Heart left ventricle (tissue), 16 donors: ENCODE results near the gene TSC22D1. TPM values are rescaled to one million over a fixed set of nuclear protein-coding genes. Genes with fewer than 3 reads are reported as not detected.
A peak's percentile ranks its signal among the peaks of the same experiment; 100 is the strongest.

ENCODE experiments used
- ATAC-seq, 4 donors: fragments of 200-7000 bp; cut with Tn5 transposase; one replicate each; pipeline ENCODE4 v1.9.1; 2020 to 2022; ENCODE audit warnings: moderate library complexity in 4 of 4, mild to moderate bottlenecking in 3 of 4, moderate number of reproducible peaks in 1 of 4
- DNase-seq, 5 donors: peaks; one replicate each; pipeline ENCODE4 v3.0.0-alpha.2; 2020
- H3K27ac ChIP-seq, 12 donors: fragments of 200-600 bp; sonication (generic) in 4 of 12; one replicate each; pipeline versions ENCODE4 v1.5.0 to v1.8.0; 2016 to 2022; ENCODE audit warnings: mild to moderate bottlenecking in 2 of 12
- H3K27me3 ChIP-seq, 9 donors: fragments of 200-600 bp; sonication (generic) in 2 of 9; one replicate each; pipeline versions ENCODE4 v1.5.1 to v1.8.0; 2016 to 2022; ENCODE audit warnings: mild to moderate bottlenecking in 3 of 9
- H3K36me3 ChIP-seq, 9 donors: fragments of 200-600 bp; sonication (generic) in 2 of 9; one replicate each; pipeline versions ENCODE4 v1.5.0 to v1.8.0; 2018 to 2022; ENCODE audit warnings: mild to moderate bottlenecking in 2 of 9
- H3K4me1 ChIP-seq, 12 donors: fragments of 200-600 bp; sonication (generic) in 4 of 12; one replicate each; pipeline versions ENCODE4 v1.5.0 to v1.8.0; 2016 to 2022; ENCODE audit warnings: mild to moderate bottlenecking in 3 of 12
- H3K4me3 ChIP-seq, 12 donors: fragments of 200-600 bp; sonication (generic) in 4 of 12; one replicate each; pipeline versions ENCODE4 v1.5.0 to v1.8.0; 2017 to 2022; ENCODE audit warnings: mild to moderate bottlenecking in 9 of 12, moderate library complexity in 4 of 12
- H3K9me3 ChIP-seq, 12 donors: fragments of 200-600 bp; sonication (generic) in 4 of 12; one replicate each; pipeline versions ENCODE4 v1.5.0 to v1.8.0; 2016 to 2022; ENCODE audit warnings: mild to moderate bottlenecking in 1 of 12
- CTCF ChIP-seq, 12 donors: fragments of 200-600 bp; sonication (generic) in 4 of 12; IDR thresholded peaks; one replicate each; pipeline versions ENCODE4 v1.5.0 to v1.8.0; 2018 to 2022; ENCODE audit warnings: antibody characterized with exemption in 12 of 12, mild to moderate bottlenecking in 5 of 12
- POLR2A ChIP-seq, 2 donors: fragments of 450-650 bp; IDR thresholded peaks; one replicate each; pipeline ENCODE4 v1.6.1; 2017; ENCODE audit warnings: antibody characterized with exemption in 2 of 2, mild to moderate bottlenecking in 2 of 2, moderate library complexity in 2 of 2
- WGBS, 4 donors: extraction: QIAGEN DNeasy Blood & Tissue Kit in 2 of 4; methylation state at CpG; one replicate each; pipeline versions ENCODE4 v1.1.5 to v1.1.7; 2013 to 2018; 5-methylcytosine and 5-hydroxymethylcytosine counted together
- intact Hi-C, 10 donors: fragments of 100-400 bp; cut with DNase I; formaldehyde crosslinking; loops; one replicate each; pipeline versions ENCODE4 v1.11.1 to v1.14.2; 2022
- polyA plus RNA-seq, 2 donors: library from polyadenylated mRNA; stranded (reverse); fragments of 200-250 nt; gene quantifications; one replicate each; pipeline ENCODE4 v1.2.3, GENCODE V29; 2013
- total RNA-seq, 9 donors: library from RNA; depleted of rRNA in 2 of 9; stranded (reverse); fragments of >200 nt in 2 of 9; fragmentation: NEBNext Ultra II Directional in 3 of 9; extraction: Animal tissue kit (Norgen Biotek cat#: 25700) in 3 of 9; gene quantifications; one replicate each; pipeline versions ENCODE4 v1.1.0 to v1.2.4, GENCODE V29; 2016 to 2023
- donor health status: ischemic (EF 13 %, LVEDD 7.1; RV severe dilation, severe dysfunction).
- donor health status: healthy with polysubstance abuse.
- donor health status: DM: no; HTN: yes; CAD: no.
- donor health status: DM: no; HTN: no; CAD: no.
- donor health status: ischemic (EF 25% LVEDD 6.9; RV normal size, moderate dysfunction).
- donor health status: ischemic (EF 25% LVEDD 5.7; RV mildly dilated, moderate dysfunction).
- donor health status: healthy.
- donor health status: DM: yes; HTN: yes; CAD: no.
- donor health status: ischemic (EF 35%, LVEDD 5.7; RV mildly dilated, moderate dysfunction).
- donor health status: nonischemic (EF 11% LVEDD 7.7; RV severe dilation, severe dysfunction).
- donor health status: DM: yes; HTN: yes; CAD: no.
- donor health status: PGD.
- donor health status: ischemic (EF 29% LVEDD 5.4; RV normal size, mild dysfunction).
- donor health status: nonischemic (EF 23%, LVEDD 6.1; RV moderate dilation, normal function).

TSC22D1 gene
- total and polyA plus RNA-seq, 11 donors, result 61.0 to 166 (median 125) TPM

DNA sequence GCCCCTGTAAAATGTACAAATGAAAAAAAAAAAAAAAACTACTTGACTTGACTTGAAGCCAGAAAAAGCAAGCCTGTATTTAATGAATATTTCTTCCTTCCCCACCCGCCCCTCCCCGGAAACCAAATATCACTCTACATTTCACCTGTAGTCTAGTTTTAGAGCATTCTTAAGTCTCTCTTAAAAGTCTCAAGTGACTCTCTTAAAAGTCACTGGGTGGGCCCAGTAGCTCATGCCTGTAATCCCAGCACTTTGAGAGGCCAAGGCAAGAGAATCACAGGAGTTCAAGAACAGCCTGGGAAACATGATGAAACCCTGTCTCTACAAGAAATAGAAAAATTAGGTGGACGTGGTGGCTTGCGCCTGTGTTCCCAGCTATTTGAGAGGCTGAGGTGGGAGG lies 72.0 kb downstream of the TSC22D1 start:
- 70 to 86% (median 78%) methylated on average over 4 of the region's 4 CpGs for WGBS, 4 donors
- no peak for DNase-seq
- intact Hi-C loops, result loop anchor here in 1 of 10 donors (10.0 kb wide), 1 partner anchor 51 kb away; no protein-coding TSS in a partner anchor
- H3K9me3 ChIP-seq, result no peaks in the 10 kb centered on the region
- no peak for TF ChIP-seq CTCF (IDR thresholded peaks at IDR 0.05)
- TF ChIP-seq POLR2A (IDR thresholded peaks at IDR 0.05), result no peak
- no peak overlapping the region for H3K4me3 ChIP-seq
- H3K4me1 ChIP-seq, result peaks cover 0 to 9% (median 0%) of the 10 kb centered on the region in 12 donors
- no peak overlapping the region for H3K27ac ChIP-seq
- H3K36me3 ChIP-seq, result no peaks in the 10 kb centered on the region
- H3K27me3 ChIP-seq, result no peaks in the 10 kb centered on the region
- ATAC-seq, result no peak

DNA sequence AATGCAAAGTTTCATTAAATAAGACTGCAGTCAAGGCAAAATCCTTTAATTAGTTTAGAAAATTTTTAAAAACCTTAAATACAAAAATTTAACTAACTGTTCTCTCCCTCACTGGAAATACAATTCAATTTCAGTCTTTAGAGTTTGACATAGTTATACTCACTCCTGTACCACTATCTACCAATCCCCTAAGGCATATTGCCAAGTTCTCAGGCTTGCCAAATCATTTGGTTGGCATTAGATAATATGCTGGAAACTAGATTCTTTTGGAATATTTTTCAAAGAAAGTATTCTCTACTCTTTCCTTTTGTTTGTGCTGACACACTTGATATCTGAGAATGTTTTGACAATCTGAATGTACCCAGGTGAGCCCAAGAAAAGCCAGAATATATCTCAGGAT lies 77.2 kb downstream of the TSC22D1 start:
- ATAC-seq, result no peak
- Histone ChIP-seq H3K36me3 (no peaks in the 10 kb centered on the region), H3K4me1 (peaks cover 0 to 10% (median 6%) of the 10 kb centered on the region in 12 donors), H3K9me3 (peaks cover 0 to 13% (median 0%) of the 10 kb centered on the region in 12 donors), H3K27me3 (no peaks in the 10 kb centered on the region), H3K27ac (no peak overlapping the region), H3K4me3 (no peak overlapping the region)
- intact Hi-C loops, result no loop called here
- no peak for DNase-seq
- TF ChIP-seq CTCF (IDR thresholded peaks at IDR 0.05) (no peak), POLR2A (IDR thresholded peaks at IDR 0.05) (no peak)

DNA sequence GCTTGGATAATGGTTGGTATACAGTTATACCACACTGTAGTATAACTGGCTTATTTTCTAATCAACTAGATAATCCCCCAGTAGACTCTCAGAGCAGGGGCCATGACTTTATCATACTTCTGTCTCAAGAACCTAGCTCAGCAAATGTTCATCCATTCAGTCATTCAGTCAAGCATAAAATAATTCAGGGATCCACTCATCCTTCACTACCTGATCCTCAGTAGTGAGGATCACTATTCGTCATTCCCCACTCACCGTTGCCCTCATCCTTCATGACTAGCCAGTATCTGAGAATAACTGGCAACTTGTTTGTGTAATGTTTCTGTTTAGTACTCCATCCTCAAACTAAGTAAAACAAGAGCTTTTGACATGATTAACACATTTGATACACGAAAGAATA lies 77.6 kb downstream of the TSC22D1 start:
- Histone ChIP-seq H3K36me3 (no peaks in the 10 kb centered on the region), H3K27me3 (no peaks in the 10 kb centered on the region), H3K4me3 (no peak overlapping the region), H3K4me1 (peaks cover 0 to 7% (median 6%) of the 10 kb centered on the region in 12 donors), H3K9me3 (peaks cover 0 to 13% (median 0%) of the 10 kb centered on the region in 12 donors), H3K27ac (no peak overlapping the region)
- intact Hi-C loops, result no loop called here
- TF ChIP-seq POLR2A (IDR thresholded peaks at IDR 0.05), result no peak
- TF ChIP-seq CTCF (IDR thresholded peaks at IDR 0.05), result no peak
- DNase-seq, result no peak
- 94 to 97% (median 96%) methylated on average over 3 of the region's 3 CpGs for WGBS, 4 donors
- no peak for ATAC-seq

DNA sequence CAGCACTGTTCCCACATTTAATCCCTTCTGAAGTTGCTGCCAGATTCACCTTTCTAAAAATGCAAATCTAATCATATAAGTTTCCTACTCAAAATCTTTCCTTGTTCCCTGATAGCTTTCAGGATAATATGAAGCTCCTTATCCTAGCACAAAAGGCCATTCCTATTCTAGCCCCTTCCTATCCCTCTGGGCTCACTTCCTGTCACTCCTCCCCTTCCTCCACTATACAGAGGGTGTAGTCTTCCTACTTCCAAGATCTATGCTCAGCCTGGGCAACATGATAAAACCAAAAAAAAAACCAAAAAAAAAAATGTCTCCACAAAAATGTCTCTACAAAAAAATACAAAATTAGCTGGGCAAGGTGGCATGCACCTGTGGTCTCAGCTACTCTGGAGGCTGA lies 78.3 kb downstream of the TSC22D1 start:
- Histone ChIP-seq H3K4me3 (no peak overlapping the region), H3K36me3 (no peaks in the 10 kb centered on the region), H3K4me1 (peaks cover 0 to 7% (median 5%) of the 10 kb centered on the region in 12 donors), H3K27ac (no peak overlapping the region), H3K27me3 (no peaks in the 10 kb centered on the region), H3K9me3 (peaks cover 0 to 13% (median 0%) of the 10 kb centered on the region in 12 donors)
- TF ChIP-seq CTCF (IDR thresholded peaks at IDR 0.05) (no peak), POLR2A (IDR thresholded peaks at IDR 0.05) (no peak)
- intact Hi-C loops, result no loop called here
- ATAC-seq (peak in 2 of 4 donors; percentile 60 to 62), DNase-seq (no peak)
